Heart left ventricle (tissue), 13 donors: Measurements from ENCODE around the gene KCNAB2.

Source experiments
- CTCF ChIP-seq, 12 donors: fragments of 200-600 bp; sonication (generic) in 4 of 12; IDR thresholded peaks; one replicate each; pipeline versions ENCODE4 v1.5.0 to v1.8.0; 2018 to 2022; ENCODE audit warnings: antibody characterized with exemption in 12 of 12, mild to moderate bottlenecking in 5 of 12
- POLR2A ChIP-seq, 2 donors: fragments of 450-650 bp; IDR thresholded peaks; one replicate each; pipeline ENCODE4 v1.6.1; 2017; ENCODE audit warnings: antibody characterized with exemption in 2 of 2, mild to moderate bottlenecking in 2 of 2, moderate library complexity in 2 of 2
- donor health status: ischemic (EF 13 %, LVEDD 7.1; RV severe dilation, severe dysfunction).
- donor health status: DM: no; HTN: yes; CAD: no.
- donor health status: DM: no; HTN: no; CAD: no.
- donor health status: ischemic (EF 25% LVEDD 6.9; RV normal size, moderate dysfunction).
- donor health status: ischemic (EF 25% LVEDD 5.7; RV mildly dilated, moderate dysfunction).
- donor health status: ischemic (EF 35%, LVEDD 5.7; RV mildly dilated, moderate dysfunction).
- donor health status: nonischemic (EF 11% LVEDD 7.7; RV severe dilation, severe dysfunction).
- donor health status: DM: yes; HTN: yes; CAD: no.
- donor health status: PGD.
- donor health status: ischemic (EF 29% LVEDD 5.4; RV normal size, mild dysfunction).
- donor health status: nonischemic (EF 23%, LVEDD 6.1; RV moderate dilation, normal function).

DNA sequence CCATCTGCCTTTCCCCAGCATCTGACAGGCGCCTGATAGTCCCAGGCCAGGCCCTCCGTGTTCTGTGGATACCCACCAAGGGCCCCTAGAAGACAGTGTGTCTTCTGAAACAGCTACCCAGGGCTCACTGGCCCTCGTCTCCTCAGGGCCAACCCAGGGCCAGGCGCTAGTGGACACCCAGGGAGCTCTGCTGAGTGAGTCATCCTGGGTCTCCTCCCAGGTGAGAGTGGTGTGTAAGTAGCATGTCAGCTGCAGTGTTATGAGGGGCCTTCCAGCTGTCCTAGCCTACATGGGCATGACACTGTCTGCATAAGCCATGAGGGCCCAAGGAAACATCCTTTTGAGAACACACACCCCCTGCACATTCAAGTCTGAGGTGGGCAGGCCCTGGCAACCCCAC is 97.7 kb downstream of the KCNAB2 start:
- TF ChIP-seq POLR2A (IDR thresholded peaks at IDR 0.05) (no peak), CTCF (IDR thresholded peaks at IDR 0.05) (no peak)
